Measurements from ENCODE around the gene CAMSAP1.
A peak's percentile ranks its signal among the peaks of the same experiment; 100 is the strongest.
"Not testable (repeated sequence)": the region's sequence is repeated elsewhere in the genome, so short reads cannot be mapped to it uniquely, and the experiment has no call there.

Gene CAMSAP1

GRCh38 chr9:135898634-135899407 is 8.5 kb downstream of the CAMSAP1 start:
- no peak for DNase-seq (ENCODE audit: low read depth)

GRCh38 chr9:135896626-135897025 is 10.7 kb downstream of the CAMSAP1 start:
- DNase-seq (ENCODE audit: low read depth), result no peak

- DNase-seq (ENCODE audit: low read depth), result no peak
Measured at GRCh38 chr9:135896205-135896604, 11.1 kb downstream of the CAMSAP1 start.

GRCh38 chr9:135895202-135895848 is 12.0 kb downstream of the CAMSAP1 start:
- DNase-seq (ENCODE audit: low read depth), result no peak

- no peak for DNase-seq (ENCODE audit: low read depth)
Measured at GRCh38 chr9:135893104-135893503, 14.2 kb downstream of the CAMSAP1 start.

- DNase-seq (ENCODE audit: low read depth), result not testable (repeated sequence)
Measured at GRCh38 chr9:135892327-135892726, 15.0 kb downstream of the CAMSAP1 start.

GRCh38 chr9:135891027-135891631 is 16.2 kb downstream of the CAMSAP1 start:
- DNase-seq (ENCODE audit: low read depth), result no peak

- no peak for DNase-seq (ENCODE audit: low read depth)
Measured at GRCh38 chr9:135890190-135891026, 16.9 kb downstream of the CAMSAP1 start.

GRCh38 chr9:135889564-135890189 is 17.7 kb downstream of the CAMSAP1 start:
- no peak for DNase-seq (ENCODE audit: low read depth)

- DNase-seq (ENCODE audit: low read depth), result no peak
Measured at GRCh38 chr9:135888766-135889394, 18.5 kb downstream of the CAMSAP1 start.

- no peak for DNase-seq (ENCODE audit: low read depth)
Measured at GRCh38 chr9:135888126-135888765, 19.1 kb downstream of the CAMSAP1 start.

GRCh38 chr9:135887585-135888050 is 19.7 kb downstream of the CAMSAP1 start:
- peak; percentile 41 for DNase-seq (ENCODE audit: low read depth)

GRCh38 chr9:135887021-135887507 is 20.3 kb downstream of the CAMSAP1 start:
- no peak for DNase-seq (ENCODE audit: low read depth)

GRCh38 chr9:135886147-135886981 is 21.0 kb downstream of the CAMSAP1 start:
- no peak for DNase-seq (ENCODE audit: low read depth)

GRCh38 chr9:135885100-135885853 is 22.1 kb downstream of the CAMSAP1 start:
- no peak for DNase-seq (ENCODE audit: low read depth)

- DNase-seq (ENCODE audit: low read depth), result no peak
Measured at GRCh38 chr9:135884328-135885035, 22.9 kb downstream of the CAMSAP1 start.

GRCh38 chr9:135883410-135884089 is 23.8 kb downstream of the CAMSAP1 start:
- no peak for DNase-seq (ENCODE audit: low read depth)

- no peak for DNase-seq (ENCODE audit: low read depth)
Measured at GRCh38 chr9:135882011-135882410, 25.3 kb downstream of the CAMSAP1 start.

All from stimulated activated CD8-positive, alpha-beta memory T cell treated with anti-CD3 and anti-CD28 coated beads, Interleukin-4, amount 100 ng/mL, for 24 hours (primary cell).